HG03064 (cell line): ENCODE results near the gene RNF208.

Experiments
- ATAC-seq: cut with Tn5 transposase; IDR thresholded peaks from one replicate; pipeline ENCODE4 v1.9.1; 2021; ENCODE audit warnings: low read depth; ENCODE audit not compliant: unreplicated experiment

RNF208 gene

DNA sequence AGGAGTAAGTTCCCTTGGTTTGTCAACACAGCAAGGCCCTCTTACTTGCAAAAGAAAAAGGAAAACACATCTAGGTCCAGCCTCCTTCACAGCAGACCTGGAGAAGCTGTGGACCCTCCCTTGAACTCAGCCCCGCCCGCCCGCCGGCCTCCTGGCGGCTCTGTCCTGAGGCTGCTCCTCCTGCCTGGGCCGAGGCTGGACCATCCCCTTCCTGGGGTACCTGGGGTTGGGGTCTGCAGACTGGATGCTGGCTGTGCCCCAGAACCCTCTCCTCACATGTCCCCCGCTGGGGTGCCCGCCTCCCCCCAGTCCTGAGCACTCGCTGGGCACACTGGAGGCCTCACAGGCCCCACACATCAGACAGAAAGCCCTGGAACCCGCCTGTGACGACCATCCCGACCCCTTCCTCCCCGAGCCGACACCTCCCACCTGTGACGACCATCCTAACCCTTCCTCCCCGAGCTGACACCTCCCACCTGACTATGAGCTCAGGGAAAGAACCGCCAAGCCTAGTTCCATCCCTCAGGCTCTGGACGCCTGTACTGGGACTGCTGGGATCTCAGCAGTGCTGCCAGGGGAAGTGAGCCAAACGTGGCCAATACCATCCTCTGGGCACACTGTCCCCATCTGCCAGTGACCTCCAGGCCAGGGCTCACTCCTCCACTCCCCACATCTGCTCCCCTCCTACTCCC, 43.0 kb downstream of the RNF208 start:
- no peak for ATAC-seq

- no peak for ATAC-seq
Measured at GRCh38 chr9:137178201-137178938, 43.7 kb downstream of the RNF208 start.

DNA sequence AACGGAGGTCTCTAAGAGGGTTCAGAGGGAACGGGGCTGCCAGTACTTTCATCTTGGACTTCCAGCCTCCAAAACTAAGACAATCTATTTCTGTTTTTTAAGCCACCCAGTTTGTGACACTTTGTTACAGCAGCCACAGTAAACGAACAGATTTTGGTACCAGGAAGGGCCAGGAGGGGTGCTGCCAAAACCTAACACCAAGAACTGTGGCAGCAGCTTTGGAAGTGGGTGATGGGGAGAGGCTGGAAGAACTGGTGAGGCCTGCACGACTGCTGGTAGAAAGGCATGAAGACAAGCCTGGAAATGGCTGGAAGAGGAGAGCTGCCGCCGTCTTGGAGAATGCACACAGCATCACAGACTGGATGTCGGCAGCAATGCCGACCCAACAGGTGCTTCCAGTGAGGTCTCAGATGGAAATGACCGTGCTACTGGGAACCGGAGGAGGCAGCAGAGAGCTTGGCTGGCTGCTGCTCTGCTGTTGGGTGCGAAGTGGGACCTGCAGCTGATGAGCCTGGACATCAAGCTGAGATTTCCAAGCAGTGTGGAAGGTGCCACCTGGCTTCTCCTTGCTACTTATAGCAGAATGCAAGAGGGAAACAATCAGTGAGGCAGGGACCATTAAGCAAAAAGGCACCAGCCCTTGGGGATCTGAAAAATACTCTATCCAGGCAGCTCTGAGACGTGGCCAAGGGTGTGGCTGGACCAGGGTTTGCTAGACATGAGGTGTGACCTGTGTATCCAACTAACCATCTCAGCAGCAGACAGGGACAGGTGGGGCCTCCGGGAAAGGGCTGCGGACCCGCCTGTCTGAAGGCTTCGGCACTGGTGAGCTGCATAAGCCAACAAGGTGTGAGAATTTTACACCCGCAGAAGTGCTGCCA, 45.5 kb downstream of the RNF208 start:
- no peak for ATAC-seq

DNA sequence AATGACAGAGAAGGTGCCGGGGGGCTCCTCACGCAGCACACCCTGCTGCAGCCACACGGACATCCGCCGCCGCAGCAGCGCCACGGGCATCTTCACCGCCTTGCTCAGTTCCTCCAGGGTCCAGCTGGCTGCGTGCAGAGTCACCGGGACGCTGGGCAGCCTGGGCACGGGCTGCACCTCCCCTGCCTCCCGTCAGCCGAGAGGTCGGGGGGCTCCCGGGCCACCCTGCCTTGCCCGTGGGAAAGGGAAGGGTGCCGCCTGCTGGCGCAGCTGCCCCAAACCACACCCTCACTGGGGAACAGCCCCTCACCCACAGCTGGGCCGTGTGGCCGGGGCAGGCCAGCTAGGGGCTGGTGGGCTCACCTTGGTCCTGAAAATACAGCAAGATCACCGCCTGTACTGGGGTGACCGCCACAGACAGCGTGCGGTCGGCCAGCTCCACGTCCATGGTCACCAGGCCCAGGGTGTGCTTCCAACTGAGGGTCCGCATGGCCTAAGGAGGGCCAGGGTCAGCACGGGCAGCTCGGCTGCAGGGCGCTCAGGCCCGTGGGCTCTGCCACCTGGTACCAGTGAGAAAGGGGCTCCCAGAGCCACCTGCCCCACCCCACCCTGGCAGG, 46.6 kb downstream of the RNF208 start:
- no peak for ATAC-seq

GRCh38 chr9:137174722-137175293, 47.2 kb downstream of the RNF208 start:
- no peak for ATAC-seq

- ATAC-seq, result no peak
Measured at GRCh38 chr9:137173796-137174664, 48.0 kb downstream of the RNF208 start.

- no peak for ATAC-seq
Measured at GRCh38 chr9:137172901-137173795, 48.9 kb downstream of the RNF208 start.

DNA sequence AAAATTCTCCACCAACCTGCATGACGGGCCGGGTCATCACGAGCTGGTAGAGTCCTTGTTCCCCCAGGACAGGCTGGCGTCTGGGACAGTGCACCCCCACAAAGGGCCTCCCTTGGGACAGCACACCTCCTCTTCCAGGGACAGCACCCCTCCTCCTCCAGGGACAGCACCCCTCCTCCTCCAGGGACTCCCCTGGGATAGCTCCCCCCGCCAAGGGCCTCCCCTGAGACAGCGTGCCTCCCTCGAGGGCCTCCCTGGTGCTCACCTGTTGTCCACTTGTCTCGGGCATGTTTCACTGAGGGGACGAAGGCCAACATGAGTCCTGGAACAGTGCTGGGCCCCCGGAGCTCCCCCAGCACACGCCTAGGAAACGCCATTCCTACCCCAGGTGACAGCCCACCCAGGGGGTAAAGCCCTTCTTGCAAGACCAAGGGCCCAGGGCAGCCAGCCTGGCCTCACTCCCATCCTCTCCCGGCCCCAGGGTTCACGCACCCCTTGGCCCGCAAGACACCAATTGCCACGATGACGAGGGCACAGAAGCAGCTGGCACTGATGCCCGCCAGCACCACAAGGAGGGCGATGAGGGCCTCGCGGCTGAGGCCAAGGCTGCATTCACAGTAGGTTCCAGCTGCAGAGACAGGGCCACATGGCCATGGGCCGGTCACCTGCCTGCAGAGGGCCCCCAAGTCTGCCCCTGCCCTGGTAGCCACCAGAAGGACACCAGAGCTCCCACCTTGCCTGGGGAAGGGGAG, 50.7 kb downstream of the RNF208 start:
- no peak for ATAC-seq

DNA sequence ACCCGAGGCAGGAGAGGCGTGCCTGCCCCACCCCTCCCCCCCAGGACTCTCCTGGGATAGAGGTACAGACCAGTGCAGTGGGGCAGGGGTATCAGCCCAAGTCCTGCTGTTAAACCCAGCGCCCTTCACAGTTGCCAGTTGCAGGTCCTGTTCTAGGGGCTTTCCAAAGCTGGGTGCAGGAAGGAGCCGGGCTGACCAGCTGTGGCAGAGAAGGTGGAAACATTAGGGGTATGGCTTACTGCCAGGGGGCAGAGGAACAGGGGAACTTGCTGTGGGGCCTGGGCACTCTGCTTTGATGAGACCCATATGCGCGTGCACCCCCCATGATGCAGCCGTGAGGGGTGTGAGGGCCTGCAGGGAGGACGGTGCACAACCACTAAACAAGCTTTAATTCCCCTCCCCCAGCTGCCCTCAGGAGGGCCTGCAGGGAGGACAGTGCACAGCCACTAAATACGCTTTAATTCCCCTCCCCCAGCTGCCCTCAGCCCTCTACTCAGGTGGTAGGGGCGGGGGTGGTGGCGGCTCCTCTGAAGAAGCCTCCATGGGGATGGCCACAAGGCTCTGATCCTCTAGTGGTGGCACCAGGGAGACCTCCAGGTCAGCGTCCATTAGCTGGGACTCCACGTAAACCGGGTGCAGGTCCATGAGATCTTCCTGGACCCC, 51.4 kb downstream of the RNF208 start:
- no peak for ATAC-seq
